ENCODE data around the gene CACHD1.
"Not testable (repeated sequence)": the region's sequence is repeated elsewhere in the genome, so short reads cannot be mapped to it uniquely, and the experiment has no call there.

The CACHD1 gene

GRCh38 chr1:64588876-64589275 lies 118.9 kb downstream of the CACHD1 start:
- H3K27ac ChIP-seq (ENCODE audit: low read depth, low read length) = no peak overlapping the region
- no peak overlapping the region for H2AFZ ChIP-seq (ENCODE audit: low read length, unreplicated experiment)
- H3K4me3 ChIP-seq (ENCODE audit: low read depth, low read length) = no peak overlapping the region
- H3K79me2 ChIP-seq (ENCODE audit: control insufficient read depth, insufficient read depth, low read length, unreplicated experiment) = no peaks in the 10 kb centered on the region
- H3K27me3 ChIP-seq (ENCODE audit: insufficient read depth, low read length) = no peaks in the 10 kb centered on the region
- H3K4me1 ChIP-seq (ENCODE audit: control insufficient read depth, insufficient read depth, low read length, unreplicated experiment) = no peaks in the 10 kb centered on the region
- H3K36me3 ChIP-seq (ENCODE audit: insufficient read depth, low read length) = no peaks in the 10 kb centered on the region

GRCh38 chr1:64590316-64590715 lies 120.4 kb downstream of the CACHD1 start:
- Histone ChIP-seq H3K4me1 (ENCODE audit: control insufficient read depth, insufficient read depth, low read length, unreplicated experiment) (no peaks in the 10 kb centered on the region), H3K36me3 (ENCODE audit: insufficient read depth, low read length) (no peaks in the 10 kb centered on the region), H3K79me2 (ENCODE audit: control insufficient read depth, insufficient read depth, low read length, unreplicated experiment) (no peaks in the 10 kb centered on the region), H3K27me3 (ENCODE audit: insufficient read depth, low read length) (no peaks in the 10 kb centered on the region), H3K4me3 (ENCODE audit: low read depth, low read length) (no peak overlapping the region), H3K27ac (ENCODE audit: low read depth, low read length) (no peak overlapping the region), H2AFZ (ENCODE audit: low read length, unreplicated experiment) (no peak overlapping the region)

- Histone ChIP-seq H3K4me1 (ENCODE audit: control insufficient read depth, insufficient read depth, low read length, unreplicated experiment) (no peaks in the 10 kb centered on the region), H3K4me3 (ENCODE audit: low read depth, low read length) (no peak overlapping the region), H3K27me3 (ENCODE audit: insufficient read depth, low read length) (no peaks in the 10 kb centered on the region), H3K27ac (ENCODE audit: low read depth, low read length) (no peak overlapping the region), H3K79me2 (ENCODE audit: control insufficient read depth, insufficient read depth, low read length, unreplicated experiment) (no peaks in the 10 kb centered on the region), H3K36me3 (ENCODE audit: insufficient read depth, low read length) (no peaks in the 10 kb centered on the region), H2AFZ (ENCODE audit: low read length, unreplicated experiment) (no peak overlapping the region)
Observed at GRCh38 chr1:64594446-64594845, 124.5 kb downstream of the CACHD1 start.

- Histone ChIP-seq H3K4me1 (ENCODE audit: control insufficient read depth, insufficient read depth, low read length, unreplicated experiment) (no peaks in the 10 kb centered on the region), H3K27ac (ENCODE audit: low read depth, low read length) (no peak overlapping the region), H3K79me2 (ENCODE audit: control insufficient read depth, insufficient read depth, low read length, unreplicated experiment) (no peaks in the 10 kb centered on the region), H3K27me3 (ENCODE audit: insufficient read depth, low read length) (no peaks in the 10 kb centered on the region), H3K36me3 (ENCODE audit: insufficient read depth, low read length) (no peaks in the 10 kb centered on the region), H3K4me3 (ENCODE audit: low read depth, low read length) (no peak overlapping the region), H2AFZ (ENCODE audit: low read length, unreplicated experiment) (no peak overlapping the region)
Observed at GRCh38 chr1:64595871-64596515, 126.1 kb downstream of the CACHD1 start.

GRCh38 chr1:64597113-64597512 lies 127.2 kb downstream of the CACHD1 start:
- Histone ChIP-seq H2AFZ (ENCODE audit: low read length, unreplicated experiment) (no peak overlapping the region), H3K4me1 (ENCODE audit: control insufficient read depth, insufficient read depth, low read length, unreplicated experiment) (no peaks in the 10 kb centered on the region), H3K79me2 (ENCODE audit: control insufficient read depth, insufficient read depth, low read length, unreplicated experiment) (no peaks in the 10 kb centered on the region), H3K27me3 (ENCODE audit: insufficient read depth, low read length) (no peaks in the 10 kb centered on the region), H3K36me3 (ENCODE audit: insufficient read depth, low read length) (no peaks in the 10 kb centered on the region), H3K4me3 (ENCODE audit: low read depth, low read length) (no peak overlapping the region), H3K27ac (ENCODE audit: low read depth, low read length) (no peak overlapping the region)

GRCh38 chr1:64598100-64598571 lies 128.2 kb downstream of the CACHD1 start:
- no peaks in the 10 kb centered on the region for H3K79me2 ChIP-seq (ENCODE audit: control insufficient read depth, insufficient read depth, low read length, unreplicated experiment)
- no peaks in the 10 kb centered on the region for H3K4me1 ChIP-seq (ENCODE audit: control insufficient read depth, insufficient read depth, low read length, unreplicated experiment)
- no peak overlapping the region for H3K4me3 ChIP-seq (ENCODE audit: low read depth, low read length)
- H2AFZ ChIP-seq (ENCODE audit: low read length, unreplicated experiment) = no peak overlapping the region
- H3K27ac ChIP-seq (ENCODE audit: low read depth, low read length) = no peak overlapping the region
- H3K27me3 ChIP-seq (ENCODE audit: insufficient read depth, low read length) = no peaks in the 10 kb centered on the region
- no peaks in the 10 kb centered on the region for H3K36me3 ChIP-seq (ENCODE audit: insufficient read depth, low read length)

- Histone ChIP-seq H3K4me1 (ENCODE audit: control insufficient read depth, insufficient read depth, low read length, unreplicated experiment) (no peaks in the 10 kb centered on the region), H3K79me2 (ENCODE audit: control insufficient read depth, insufficient read depth, low read length, unreplicated experiment) (no peaks in the 10 kb centered on the region), H3K36me3 (ENCODE audit: insufficient read depth, low read length) (no peaks in the 10 kb centered on the region), H2AFZ (ENCODE audit: low read length, unreplicated experiment) (no peak overlapping the region), H3K4me3 (ENCODE audit: low read depth, low read length) (no peak overlapping the region), H3K27ac (ENCODE audit: low read depth, low read length) (no peak overlapping the region), H3K27me3 (ENCODE audit: insufficient read depth, low read length) (no peaks in the 10 kb centered on the region)
Observed at GRCh38 chr1:64599242-64599641, 129.3 kb downstream of the CACHD1 start.

GRCh38 chr1:64601207-64601606 lies 131.3 kb downstream of the CACHD1 start:
- Histone ChIP-seq H3K79me2 (ENCODE audit: control insufficient read depth, insufficient read depth, low read length, unreplicated experiment) (no peaks in the 10 kb centered on the region), H2AFZ (ENCODE audit: low read length, unreplicated experiment) (no peak overlapping the region), H3K36me3 (ENCODE audit: insufficient read depth, low read length) (no peaks in the 10 kb centered on the region), H3K4me1 (ENCODE audit: control insufficient read depth, insufficient read depth, low read length, unreplicated experiment) (no peaks in the 10 kb centered on the region), H3K4me3 (ENCODE audit: low read depth, low read length) (no peak overlapping the region), H3K27me3 (ENCODE audit: insufficient read depth, low read length) (no peaks in the 10 kb centered on the region), H3K27ac (ENCODE audit: low read depth, low read length) (no peak overlapping the region)

- Histone ChIP-seq H3K4me3 (ENCODE audit: low read depth, low read length) (no peak overlapping the region), H2AFZ (ENCODE audit: low read length, unreplicated experiment) (no peak overlapping the region), H3K4me1 (ENCODE audit: control insufficient read depth, insufficient read depth, low read length, unreplicated experiment) (no peaks in the 10 kb centered on the region), H3K36me3 (ENCODE audit: insufficient read depth, low read length) (no peaks in the 10 kb centered on the region), H3K27me3 (ENCODE audit: insufficient read depth, low read length) (no peaks in the 10 kb centered on the region), H3K79me2 (ENCODE audit: control insufficient read depth, insufficient read depth, low read length, unreplicated experiment) (no peaks in the 10 kb centered on the region), H3K27ac (ENCODE audit: low read depth, low read length) (no peak overlapping the region)
Observed at GRCh38 chr1:64608005-64608650, 138.2 kb downstream of the CACHD1 start.

- H3K4me1 ChIP-seq (ENCODE audit: control insufficient read depth, insufficient read depth, low read length, unreplicated experiment) = no peaks in the 10 kb centered on the region
- no peak overlapping the region for H3K4me3 ChIP-seq (ENCODE audit: low read depth, low read length)
- no peaks in the 10 kb centered on the region for H3K36me3 ChIP-seq (ENCODE audit: insufficient read depth, low read length)
- H2AFZ ChIP-seq (ENCODE audit: low read length, unreplicated experiment) = no peak overlapping the region
- no peaks in the 10 kb centered on the region for H3K27me3 ChIP-seq (ENCODE audit: insufficient read depth, low read length)
- H3K79me2 ChIP-seq (ENCODE audit: control insufficient read depth, insufficient read depth, low read length, unreplicated experiment) = no peaks in the 10 kb centered on the region
- H3K27ac ChIP-seq (ENCODE audit: low read depth, low read length) = no peak overlapping the region
Observed at GRCh38 chr1:64608651-64609048, 138.7 kb downstream of the CACHD1 start.

GRCh38 chr1:64610950-64611349 lies 141.0 kb downstream of the CACHD1 start:
- not testable (repeated sequence) for H3K79me2 ChIP-seq (ENCODE audit: control insufficient read depth, insufficient read depth, low read length, unreplicated experiment); H2AFZ ChIP-seq (ENCODE audit: low read length, unreplicated experiment); H3K4me1 ChIP-seq (ENCODE audit: control insufficient read depth, insufficient read depth, low read length, unreplicated experiment); H3K36me3 ChIP-seq (ENCODE audit: insufficient read depth, low read length); H3K27ac ChIP-seq (ENCODE audit: low read depth, low read length); H3K4me3 ChIP-seq (ENCODE audit: low read depth, low read length); H3K27me3 ChIP-seq (ENCODE audit: insufficient read depth, low read length)

All from ACC112 (cell line).